ENCODE results near the gene CLPTM1. TPM values are rescaled to one million over a fixed set of nuclear protein-coding genes. Genes with fewer than 3 reads are reported as not detected.

CLPTM1 gene, protein sequence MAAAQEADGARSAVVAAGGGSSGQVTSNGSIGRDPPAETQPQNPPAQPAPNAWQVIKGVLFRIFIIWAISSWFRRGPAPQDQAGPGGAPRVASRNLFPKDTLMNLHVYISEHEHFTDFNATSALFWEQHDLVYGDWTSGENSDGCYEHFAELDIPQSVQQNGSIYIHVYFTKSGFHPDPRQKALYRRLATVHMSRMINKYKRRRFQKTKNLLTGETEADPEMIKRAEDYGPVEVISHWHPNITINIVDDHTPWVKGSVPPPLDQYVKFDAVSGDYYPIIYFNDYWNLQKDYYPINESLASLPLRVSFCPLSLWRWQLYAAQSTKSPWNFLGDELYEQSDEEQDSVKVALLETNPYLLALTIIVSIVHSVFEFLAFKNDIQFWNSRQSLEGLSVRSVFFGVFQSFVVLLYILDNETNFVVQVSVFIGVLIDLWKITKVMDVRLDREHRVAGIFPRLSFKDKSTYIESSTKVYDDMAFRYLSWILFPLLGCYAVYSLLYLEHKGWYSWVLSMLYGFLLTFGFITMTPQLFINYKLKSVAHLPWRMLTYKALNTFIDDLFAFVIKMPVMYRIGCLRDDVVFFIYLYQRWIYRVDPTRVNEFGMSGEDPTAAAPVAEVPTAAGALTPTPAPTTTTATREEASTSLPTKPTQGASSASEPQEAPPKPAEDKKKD
- total RNA-seq = 10 to 100 TPM; 44.2 to 76.9 (median 56.3) TPM

DNA sequence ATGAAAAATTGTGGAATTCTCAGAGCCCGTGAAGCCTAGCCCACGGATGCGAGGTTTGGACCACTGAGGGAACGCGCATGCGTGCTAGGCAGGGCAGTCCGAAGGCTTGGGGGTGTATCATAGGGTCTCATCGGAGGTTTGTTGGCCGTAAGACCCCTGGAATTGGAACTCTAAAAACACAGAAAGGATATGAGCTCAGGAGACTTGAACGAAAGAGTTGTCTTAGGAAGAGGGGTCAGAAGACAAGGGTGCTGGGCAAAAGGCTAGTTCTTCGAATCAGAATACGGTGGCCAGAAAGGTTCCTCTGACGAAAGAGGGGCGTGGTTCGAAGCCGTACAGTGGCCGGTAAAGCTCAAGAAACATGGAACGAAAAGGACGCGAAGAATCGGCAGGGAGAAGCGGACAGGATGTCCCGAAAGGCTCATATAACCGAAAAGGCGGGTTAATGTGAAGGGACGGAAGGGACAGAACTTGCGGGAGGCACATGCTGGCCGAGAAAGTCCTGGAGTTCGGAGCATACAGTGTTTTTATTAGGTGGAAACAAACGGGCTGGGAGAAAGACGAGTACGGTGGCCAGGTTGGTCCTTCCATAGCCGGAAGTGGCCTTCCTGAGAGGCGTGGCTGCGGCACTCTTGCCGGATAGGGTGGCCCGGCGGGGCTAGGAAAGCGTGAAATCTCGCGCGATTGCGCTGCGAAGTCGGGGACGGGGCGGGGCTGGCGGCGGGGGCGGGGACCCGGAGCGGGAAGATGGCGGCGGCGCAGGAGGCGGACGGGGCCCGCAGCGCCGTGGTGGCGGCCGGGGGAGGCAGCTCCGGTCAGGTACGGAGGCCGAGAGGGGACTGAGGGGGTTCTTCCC is at the start of gene CLPTM1:
TSS of gene CLPTM1 (plus strand) at position 732 of the 856 bp plus-strand sequence. CDS start at position 748, 16 bp downstream.
- WGBS, 2 donors = 0 to 2% methylated on average over 33 to 53 of the region's 65 CpGs

DNA sequence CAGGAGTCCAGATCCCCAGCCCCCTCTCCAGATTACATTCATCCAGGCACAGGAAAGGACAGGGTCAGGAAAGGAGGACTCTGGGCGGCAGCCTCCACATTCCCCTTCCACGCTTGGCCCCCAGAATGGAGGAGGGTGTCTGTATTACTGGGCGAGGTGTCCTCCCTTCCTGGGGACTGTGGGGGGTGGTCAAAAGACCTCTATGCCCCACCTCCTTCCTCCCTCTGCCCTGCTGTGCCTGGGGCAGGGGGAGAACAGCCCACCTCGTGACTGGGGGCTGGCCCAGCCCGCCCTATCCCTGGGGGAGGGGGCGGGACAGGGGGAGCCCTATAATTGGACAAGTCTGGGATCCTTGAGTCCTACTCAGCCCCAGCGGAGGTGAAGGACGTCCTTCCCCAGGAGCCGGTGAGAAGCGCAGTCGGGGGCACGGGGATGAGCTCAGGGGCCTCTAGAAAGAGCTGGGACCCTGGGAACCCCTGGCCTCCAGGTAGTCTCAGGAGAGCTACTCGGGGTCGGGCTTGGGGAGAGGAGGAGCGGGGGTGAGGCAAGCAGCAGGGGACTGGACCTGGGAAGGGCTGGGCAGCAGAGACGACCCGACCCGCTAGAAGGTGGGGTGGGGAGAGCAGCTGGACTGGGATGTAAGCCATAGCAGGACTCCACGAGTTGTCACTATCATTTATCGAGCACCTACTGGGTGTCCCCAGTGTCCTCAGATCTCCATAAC is 49.6 kb upstream of the CLPTM1 start, which contains the start of gene APOE:
TSS of gene APOE (plus strand) at position 360 of the 724 bp plus-strand sequence. CDS start 829 bp downstream, outside the sequence.
- intact Hi-C loops (cut with DNase I) = no loop called here
- peaks cover 7 to 29% (median 22%) of the 10 kb centered on the region in 3 donors for H3K36me3 ChIP-seq
- DNase-seq = no peak
- peak within 1 kb of the TSS in 3 of 4 donors; percentile 0 to 30 (median 7) for H3K27ac ChIP-seq
- peak in 1 of 4 donors; percentile 13 for TF ChIP-seq POLR2A (IDR thresholded peaks at IDR 0.05)
- TF ChIP-seq, protein P1, sequence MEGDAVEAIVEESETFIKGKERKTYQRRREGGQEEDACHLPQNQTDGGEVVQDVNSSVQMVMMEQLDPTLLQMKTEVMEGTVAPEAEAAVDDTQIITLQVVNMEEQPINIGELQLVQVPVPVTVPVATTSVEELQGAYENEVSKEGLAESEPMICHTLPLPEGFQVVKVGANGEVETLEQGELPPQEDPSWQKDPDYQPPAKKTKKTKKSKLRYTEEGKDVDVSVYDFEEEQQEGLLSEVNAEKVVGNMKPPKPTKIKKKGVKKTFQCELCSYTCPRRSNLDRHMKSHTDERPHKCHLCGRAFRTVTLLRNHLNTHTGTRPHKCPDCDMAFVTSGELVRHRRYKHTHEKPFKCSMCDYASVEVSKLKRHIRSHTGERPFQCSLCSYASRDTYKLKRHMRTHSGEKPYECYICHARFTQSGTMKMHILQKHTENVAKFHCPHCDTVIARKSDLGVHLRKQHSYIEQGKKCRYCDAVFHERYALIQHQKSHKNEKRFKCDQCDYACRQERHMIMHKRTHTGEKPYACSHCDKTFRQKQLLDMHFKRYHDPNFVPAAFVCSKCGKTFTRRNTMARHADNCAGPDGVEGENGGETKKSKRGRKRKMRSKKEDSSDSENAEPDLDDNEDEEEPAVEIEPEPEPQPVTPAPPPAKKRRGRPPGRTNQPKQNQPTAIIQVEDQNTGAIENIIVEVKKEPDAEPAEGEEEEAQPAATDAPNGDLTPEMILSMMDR (IDR thresholded peaks at IDR 0.05) = no peak
- 0 to 10% methylated on average over 7 to 8 of the region's 20 CpGs for WGBS, 2 donors
- peaks cover 18 to 38% (median 18%) of the 10 kb centered on the region in 3 donors for H3K4me1 ChIP-seq
- peak within 1 kb of the TSS in 3 of 4 donors; percentile 21 to 51 (median 30) for H3K4me3 ChIP-seq
- peaks cover 0 to 34% (median 5%) of the 10 kb centered on the region in 4 donors for H3K27me3 ChIP-seq
- no peaks in the 10 kb centered on the region for H3K9me3 ChIP-seq

More for the DNA sequence above, at the start of gene CLPTM1:
- peak within 1 kb of the TSS; percentile 89 to 99 (median 98) for H3K27ac ChIP-seq
- intact Hi-C loops (cut with DNase I) = loop anchor here (5.0 kb wide), 1 partner anchor 53 kb away; no protein-coding TSS in a partner anchor
- H3K36me3 ChIP-seq = peaks cover 0 to 12% (median 0%) of the 10 kb centered on the region in 3 donors
- TF ChIP-seq, protein P1 (IDR thresholded peaks at IDR 0.05) = peak in 4 of 6 experiments; percentile 4 to 41 (median 20)
- TF ChIP-seq POLR2A (IDR thresholded peaks at IDR 0.05) = peak in 3 of 4 donors; percentile 44 to 77 (median 48)
- peak within 1 kb of the TSS; percentile 72 to 100 (median 100) for H3K4me3 ChIP-seq
- no peaks in the 10 kb centered on the region for H3K27me3 ChIP-seq
- H3K9me3 ChIP-seq = no peaks in the 10 kb centered on the region
- DNase-seq = peak; percentile 82
- peaks cover 31 to 60% (median 32%) of the 10 kb centered on the region in 3 donors for H3K4me1 ChIP-seq

DNA sequence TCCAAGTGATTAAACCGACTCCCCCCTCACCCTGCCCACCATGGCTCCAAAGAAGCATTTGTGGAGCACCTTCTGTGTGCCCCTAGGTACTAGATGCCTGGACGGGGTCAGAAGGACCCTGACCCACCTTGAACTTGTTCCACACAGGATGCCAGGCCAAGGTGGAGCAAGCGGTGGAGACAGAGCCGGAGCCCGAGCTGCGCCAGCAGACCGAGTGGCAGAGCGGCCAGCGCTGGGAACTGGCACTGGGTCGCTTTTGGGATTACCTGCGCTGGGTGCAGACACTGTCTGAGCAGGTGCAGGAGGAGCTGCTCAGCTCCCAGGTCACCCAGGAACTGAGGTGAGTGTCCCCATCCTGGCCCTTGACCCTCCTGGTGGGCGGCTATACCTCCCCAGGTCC is 47.6 kb upstream of the CLPTM1 start:
- peaks cover 0 to 9% (median 5%) of the 10 kb centered on the region in 3 donors for H3K36me3 ChIP-seq
- H3K27ac ChIP-seq = no peak overlapping the region
- intact Hi-C loops (cut with DNase I) = no loop called here
- peaks cover 0 to 34% (median 5%) of the 10 kb centered on the region in 4 donors for H3K27me3 ChIP-seq
- TF ChIP-seq, protein P1 (IDR thresholded peaks at IDR 0.05) = no peak
- no peak for TF ChIP-seq POLR2A (IDR thresholded peaks at IDR 0.05)
- H3K9me3 ChIP-seq = no peaks in the 10 kb centered on the region
- 88 to 90% methylated on average over 4 to 11 of the region's 12 CpGs for WGBS, 2 donors
- H3K4me3 ChIP-seq = no peak overlapping the region
- H3K4me1 ChIP-seq = peaks cover 18 to 49% (median 26%) of the 10 kb centered on the region in 3 donors
- DNase-seq = no peak

DNA sequence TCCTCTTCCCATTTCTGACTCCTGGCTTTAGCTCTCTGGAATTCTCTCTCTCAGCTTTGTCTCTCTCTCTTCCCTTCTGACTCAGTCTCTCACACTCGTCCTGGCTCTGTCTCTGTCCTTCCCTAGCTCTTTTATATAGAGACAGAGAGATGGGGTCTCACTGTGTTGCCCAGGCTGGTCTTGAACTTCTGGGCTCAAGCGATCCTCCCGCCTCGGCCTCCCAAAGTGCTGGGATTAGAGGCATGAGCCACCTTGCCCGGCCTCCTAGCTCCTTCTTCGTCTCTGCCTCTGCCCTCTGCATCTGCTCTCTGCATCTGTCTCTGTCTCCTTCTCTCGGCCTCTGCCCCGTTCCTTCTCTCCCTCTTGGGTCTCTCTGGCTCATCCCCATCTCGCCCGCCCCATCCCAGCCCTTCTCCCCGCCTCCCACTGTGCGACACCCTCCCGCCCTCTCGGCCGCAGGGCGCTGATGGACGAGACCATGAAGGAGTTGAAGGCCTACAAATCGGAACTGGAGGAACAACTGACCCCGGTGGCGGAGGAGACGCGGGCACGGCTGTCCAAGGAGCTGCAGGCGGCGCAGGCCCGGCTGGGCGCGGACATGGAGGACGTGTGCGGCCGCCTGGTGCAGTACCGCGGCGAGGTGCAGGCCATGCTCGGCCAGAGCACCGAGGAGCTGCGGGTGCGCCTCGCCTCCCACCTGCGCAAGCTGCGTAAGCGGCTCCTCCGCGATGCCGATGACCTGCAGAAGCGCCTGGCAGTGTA is 46.9 kb upstream of the CLPTM1 start:
- Histone ChIP-seq H3K4me3 (no peak overlapping the region), H3K36me3 (peaks cover 0 to 3% (median 0%) of the 10 kb centered on the region in 3 donors), H3K4me1 (peaks cover 16 to 52% (median 26%) of the 10 kb centered on the region in 3 donors), H3K9me3 (no peaks in the 10 kb centered on the region), H3K27me3 (peaks cover 0 to 34% (median 5%) of the 10 kb centered on the region in 4 donors), H3K27ac (no peak overlapping the region)
- 89 to 90% methylated on average over 26 to 33 of the region's 46 CpGs for WGBS, 2 donors
- TF ChIP-seq POLR2A (IDR thresholded peaks at IDR 0.05) = no peak
- TF ChIP-seq, protein P1 (IDR thresholded peaks at IDR 0.05) = no peak
- intact Hi-C loops (cut with DNase I) = no loop called here
- DNase-seq = no peak

Measured in esophagus squamous epithelium (tissue), 5 donors.